GM12878 (cell line): ENCODE data around the gene CELF6. TPM values are rescaled to one million over a fixed set of nuclear protein-coding genes. Genes with fewer than 3 reads are reported as not detected.

Experiments
- ATAC-seq: fragments of 200-7000 bp; cut with Tn5 transposase; 3 replicates; pipeline ENCODE4 v1.9.1; 2020; ENCODE audit warnings: mild to moderate bottlenecking, moderate library complexity
- BruUV-seq: library from RNA; stranded (reverse); fragments of 400-500 nt; replicated peaks from 2 replicates; lab custom pipeline; 2021; lab: Mats Ljungman, UMichigan
- CTCF ChIA-PET: fragments of 300-600 bp; sonication (Branson Sonifier 250); formaldehyde crosslinking; extraction: SDS; loops from one replicate; lab custom pipeline; 2021; ENCODE audit warnings: inconsistent platforms; lab: Yijun Ruan, JAX
- POLR2A ChIA-PET: fragments of 350-600 bp; formaldehyde crosslinking; extraction: SDS; loops from one replicate; lab custom pipeline; 2021; ENCODE audit warnings: inconsistent platforms; lab: Charles Lee
- RAD21 ChIA-PET: fragments of 300-600 bp; sonication (Branson Sonifier 250); formaldehyde crosslinking; loops from one replicate; lab custom pipeline; 2023; ENCODE audit warnings: antibody characterized with exemption; ENCODE audit not compliant: unreplicated experiment; lab: Charles Lee
- SMC1A ChIA-PET: fragments of 300-600 bp; sonication (Branson Sonifier 250); formaldehyde crosslinking; loops from one replicate; lab custom pipeline; 2023; ENCODE audit not compliant: unreplicated experiment, uncharacterized antibody; lab: Charles Lee
- DNase-seq: peaks from one replicate; pipeline ENCODE4 v3.0.0-alpha.2; 2011; ENCODE audit warnings: low read depth, low spot score
- FAIRE-seq: peaks from 3 replicates; lab custom pipeline; 2011; peaks lifted over from hg19 to GRCh38; lab: Jason Lieb, UNC
- H2AFZ ChIP-seq: 2 replicates; pipeline ENCODE4 v1.6.0; 2011; ENCODE audit warnings: low read depth, low read length, control low read depth; ENCODE audit not compliant: control insufficient read depth
- H3K27ac ChIP-seq: 2 replicates; pipeline ENCODE4 v1.5.1; 2011; ENCODE audit warnings: control low read depth; ENCODE audit not compliant: control insufficient read depth, insufficient read depth
- H3K27me3 ChIP-seq, 2 experiments: replicated peaks in 1 of 2; 2 replicates each; pipeline versions ENCODE4 v1.6.0 to v1.6.1; 2011; ENCODE audit warnings: low read length in 1 of 2; ENCODE audit not compliant: control insufficient read depth in 2 of 2, insufficient read depth in 2 of 2
- H3K36me3 ChIP-seq, 2 experiments: 2 replicates each; pipeline ENCODE4 v1.5.1; 2011; ENCODE audit warnings: low read length in 1 of 2; ENCODE audit not compliant: control insufficient read depth in 2 of 2, insufficient read depth in 2 of 2
- H3K4me1 ChIP-seq: 2 replicates; pipeline ENCODE4 v1.6.1; 2011; ENCODE audit warnings: mild to moderate bottlenecking, low read length, moderate library complexity, mixed read lengths; ENCODE audit not compliant: control insufficient read depth, insufficient read depth
- H3K4me2 ChIP-seq: 2 replicates; pipeline ENCODE4 v1.6.0; 2011; ENCODE audit warnings: control low read depth; ENCODE audit not compliant: control insufficient read depth, insufficient read depth
- H3K4me3 ChIP-seq: fragments of 200-600 bp; sonication (generic); 2 replicates; pipeline ENCODE4 v1.5.1; 2016
- H3K79me2 ChIP-seq: 2 replicates; pipeline ENCODE4 v1.6.0; 2011; ENCODE audit warnings: low read length; ENCODE audit not compliant: control insufficient read depth, insufficient read depth
- H3K9ac ChIP-seq: 2 replicates; pipeline ENCODE4 v1.8.0; 2011; ENCODE audit warnings: low read length, control low read depth, mixed read lengths; ENCODE audit not compliant: control insufficient read depth, insufficient read depth
- H3K9me3 ChIP-seq: replicated peaks from 3 replicates; pipeline ENCODE4 v1.5.1; 2011; ENCODE audit warnings: mild to moderate bottlenecking, low read length; ENCODE audit not compliant: control insufficient read depth, insufficient read depth
- H4K20me1 ChIP-seq: 2 replicates; pipeline ENCODE4 v1.6.0; 2011; ENCODE audit not compliant: control insufficient read depth, insufficient read depth
- ATF7 ChIP-seq: fragments of 450-650 bp; IDR thresholded peaks from 2 replicates; pipeline ENCODE4 v1.6.1; 2016; ENCODE audit warnings: low read depth, mild to moderate bottlenecking
- BCL3 ChIP-seq: IDR thresholded peaks from 2 replicates; pipeline ENCODE4 v1.6.1; 2011; ENCODE audit warnings: borderline replicate concordance, low read depth, mild to moderate bottlenecking, moderate library complexity, low read length; ENCODE audit not compliant: insufficient read depth, poor library complexity, severe bottlenecking
- E4F1 ChIP-seq: fragments of 450-650 bp; IDR thresholded peaks from 2 replicates; pipeline ENCODE4 v1.6.1; 2018; ENCODE audit warnings: borderline replicate concordance, mild to moderate bottlenecking; ENCODE audit not compliant: partially characterized antibody
- FOXK2 ChIP-seq: fragments of 450-650 bp; IDR thresholded peaks from 2 replicates; pipeline ENCODE4 v1.6.1; 2017; ENCODE audit warnings: mild to moderate bottlenecking, moderate library complexity
- FOXM1 ChIP-seq: IDR thresholded peaks from 2 replicates; pipeline ENCODE4 v1.6.1; 2012; ENCODE audit warnings: low read depth, mild to moderate bottlenecking, inconsistent platforms, low read length, moderate library complexity
- KDM1A ChIP-seq: fragments of 200-600 bp; sonication (generic); IDR thresholded peaks from 2 replicates; pipeline ENCODE4 v1.6.1; 2016; ENCODE audit warnings: borderline replicate concordance
- MXI1 ChIP-seq: fragments of 150-350 bp; IDR thresholded peaks from 2 replicates; pipeline ENCODE4 v1.6.1; 2011; ENCODE audit warnings: low read depth, mild to moderate bottlenecking, inconsistent platforms, low read length, improper control_type of control experiment
- POU2F2 ChIP-seq: IDR thresholded peaks from 3 replicates; pipeline ENCODE4 v1.6.1; 2011; ENCODE audit warnings: low read depth, mild to moderate bottlenecking, low read length, borderline replicate concordance
- ZBTB4 ChIP-seq: fragments of 450-650 bp; formaldehyde crosslinking; IDR thresholded peaks from 2 replicates; pipeline ENCODE4 v1.4.0; 2022; ENCODE audit warnings: mild to moderate bottlenecking, moderate library complexity
- ZNF24 ChIP-seq: fragments of 450-650 bp; IDR thresholded peaks from 2 replicates; pipeline ENCODE4 v1.6.1; 2017; ENCODE audit warnings: antibody characterized with exemption, mild to moderate bottlenecking
- WGBS: methylation state at CpG from one replicate; pipeline ENCODE4 v1.1.6; 2016; ENCODE audit warnings: low lambda C conversion rate; ENCODE audit not compliant: insufficient replicate concordance, insufficient coverage; ENCODE audit errors: missing lambda C conversion rate; 5-methylcytosine and 5-hydroxymethylcytosine counted together
- in situ Hi-C: fragments of 300-500 bp; cut with MboI; formaldehyde crosslinking; loops from 9 replicates; pipeline ENCODE4 v1.14.3; 2018; ENCODE audit warnings: mixed read lengths
- intact Hi-C: fragments of 100-400 bp; cut with micrococcal nuclease; formaldehyde crosslinking; loops from one replicate; pipeline ENCODE4 v1.14.2; 2022; ENCODE audit not compliant: unreplicated experiment
- polyA plus RNA-seq, 11 experiments: library from polyadenylated mRNA; depleted of rRNA in 4 of 11; unstranded in 6 of 11; stranded (reverse) in 5 of 11; fragments of >200 nt; fragmentation: Nextera tagmentation in 4 of 11; fragmentation: Illumina TruSeq in 1 of 11; extraction: Ambion mirVana in 4 of 11; extraction: Trizol in 1 of 11; gene quantifications; 1 replicate in 1 of 11; 2 replicates in 10 of 11; pipeline versions ENCODE4 v1.2.1 to v1.2.3, GENCODE V29; 2011 to 2016; ENCODE audit warnings: inconsistent platforms in 2 of 11, missing spikeins in 2 of 11, low read depth in 1 of 11
- total RNA-seq, 4 experiments: library from RNA; depleted of rRNA in 3 of 4; stranded (reverse); fragments of >200 nt in 3 of 4; fragmentation: Illumina TruSeq in 1 of 4; extraction: Trizol in 1 of 4; gene quantifications; 2 replicates each; pipeline versions ENCODE4 v1.2.1 to v1.2.3, GENCODE V29; 2013 to 2021
- TF ChIP-seq, protein P1 (sequence below): fragments of 450-650 bp; formaldehyde crosslinking; IDR thresholded peaks from 2 replicates; pipeline ENCODE4 v1.4.0; 2020; ENCODE audit warnings: mild to moderate bottlenecking, moderate library complexity

The CELF6 gene
- total and polyA plus RNA-seq, 10 of the 15 experiments (the other 5 are each of a cell fraction or from before 2014, with no cell fraction given): 0.06 to 0.54 (median 0.23) TPM; not detected in 1

GRCh38 chr15:72358650-72359171, 38.8 kb upstream of the CELF6 start:
- Histone ChIP-seq H3K4me2 (no peak overlapping the region), H2AFZ (no peak overlapping the region), H3K4me1 (0 out of 2 replicates have a peak, but pooled peaks cover 3% of the 10 kb centered on the region), H3K9me3 (no peaks in the 10 kb centered on the region), H3K79me2 (peaks cover 4% of the 10 kb centered on the region), H3K36me3 (peaks cover 16 to 18% of the 10 kb centered on the region in 2 experiments), H3K4me3 (no peak overlapping the region), H3K27ac (no peak overlapping the region), H3K9ac (no peak overlapping the region), H4K20me1 (no peaks in the 10 kb centered on the region), H3K27me3 (no peaks in the 10 kb centered on the region)
- in situ Hi-C loops: no loop called here
- CTCF ChIA-PET: interaction anchor here (1.4 kb wide), 1 partner anchor 73 kb away, joined by 3 read pairs; no protein-coding TSS in a partner anchor
- SMC1A ChIA-PET: no interaction called here
- no peak for FAIRE-seq
- DNase-seq: no peak
- 22% methylated on average over 7 of the region's 7 CpGs for WGBS
- no TSS peak for BruUV-seq
- ATAC-seq: no peak
- RAD21 ChIA-PET: no interaction called here
- POLR2A ChIA-PET: no interaction called here
- intact Hi-C loops: no loop called here
- no peak for TF ChIP-seq POU2F2
- TF ChIP-seq, protein P1, sequence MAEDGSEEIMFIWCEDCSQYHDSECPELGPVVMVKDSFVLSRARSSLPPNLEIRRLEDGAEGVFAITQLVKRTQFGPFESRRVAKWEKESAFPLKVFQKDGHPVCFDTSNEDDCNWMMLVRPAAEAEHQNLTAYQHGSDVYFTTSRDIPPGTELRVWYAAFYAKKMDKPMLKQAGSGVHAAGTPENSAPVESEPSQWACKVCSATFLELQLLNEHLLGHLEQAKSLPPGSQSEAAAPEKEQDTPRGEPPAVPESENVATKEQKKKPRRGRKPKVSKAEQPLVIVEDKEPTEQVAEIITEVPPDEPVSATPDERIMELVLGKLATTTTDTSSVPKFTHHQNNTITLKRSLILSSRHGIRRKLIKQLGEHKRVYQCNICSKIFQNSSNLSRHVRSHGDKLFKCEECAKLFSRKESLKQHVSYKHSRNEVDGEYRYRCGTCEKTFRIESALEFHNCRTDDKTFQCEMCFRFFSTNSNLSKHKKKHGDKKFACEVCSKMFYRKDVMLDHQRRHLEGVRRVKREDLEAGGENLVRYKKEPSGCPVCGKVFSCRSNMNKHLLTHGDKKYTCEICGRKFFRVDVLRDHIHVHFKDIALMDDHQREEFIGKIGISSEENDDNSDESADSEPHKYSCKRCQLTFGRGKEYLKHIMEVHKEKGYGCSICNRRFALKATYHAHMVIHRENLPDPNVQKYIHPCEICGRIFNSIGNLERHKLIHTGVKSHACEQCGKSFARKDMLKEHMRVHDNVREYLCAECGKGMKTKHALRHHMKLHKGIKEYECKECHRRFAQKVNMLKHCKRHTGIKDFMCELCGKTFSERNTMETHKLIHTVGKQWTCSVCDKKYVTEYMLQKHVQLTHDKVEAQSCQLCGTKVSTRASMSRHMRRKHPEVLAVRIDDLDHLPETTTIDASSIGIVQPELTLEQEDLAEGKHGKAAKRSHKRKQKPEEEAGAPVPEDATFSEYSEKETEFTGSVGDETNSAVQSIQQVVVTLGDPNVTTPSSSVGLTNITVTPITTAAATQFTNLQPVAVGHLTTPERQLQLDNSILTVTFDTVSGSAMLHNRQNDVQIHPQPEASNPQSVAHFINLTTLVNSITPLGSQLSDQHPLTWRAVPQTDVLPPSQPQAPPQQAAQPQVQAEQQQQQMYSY: no peak
- no peak for TF ChIP-seq E4F1
- TF ChIP-seq MXI1: no peak
- no peak for TF ChIP-seq ATF7
- no peak for TF ChIP-seq KDM1A
- no peak for TF ChIP-seq ZNF24
- TF ChIP-seq ZBTB4 (CRISPR knock-in tag): no peak
- no peak for TF ChIP-seq FOXM1
- no peak for TF ChIP-seq FOXK2
- no peak for TF ChIP-seq BCL3
